ENCODE measurements around the gene INPP5A.
A peak's percentile ranks its signal among the peaks of the same experiment; 100 is the strongest.

Gene INPP5A

DNA sequence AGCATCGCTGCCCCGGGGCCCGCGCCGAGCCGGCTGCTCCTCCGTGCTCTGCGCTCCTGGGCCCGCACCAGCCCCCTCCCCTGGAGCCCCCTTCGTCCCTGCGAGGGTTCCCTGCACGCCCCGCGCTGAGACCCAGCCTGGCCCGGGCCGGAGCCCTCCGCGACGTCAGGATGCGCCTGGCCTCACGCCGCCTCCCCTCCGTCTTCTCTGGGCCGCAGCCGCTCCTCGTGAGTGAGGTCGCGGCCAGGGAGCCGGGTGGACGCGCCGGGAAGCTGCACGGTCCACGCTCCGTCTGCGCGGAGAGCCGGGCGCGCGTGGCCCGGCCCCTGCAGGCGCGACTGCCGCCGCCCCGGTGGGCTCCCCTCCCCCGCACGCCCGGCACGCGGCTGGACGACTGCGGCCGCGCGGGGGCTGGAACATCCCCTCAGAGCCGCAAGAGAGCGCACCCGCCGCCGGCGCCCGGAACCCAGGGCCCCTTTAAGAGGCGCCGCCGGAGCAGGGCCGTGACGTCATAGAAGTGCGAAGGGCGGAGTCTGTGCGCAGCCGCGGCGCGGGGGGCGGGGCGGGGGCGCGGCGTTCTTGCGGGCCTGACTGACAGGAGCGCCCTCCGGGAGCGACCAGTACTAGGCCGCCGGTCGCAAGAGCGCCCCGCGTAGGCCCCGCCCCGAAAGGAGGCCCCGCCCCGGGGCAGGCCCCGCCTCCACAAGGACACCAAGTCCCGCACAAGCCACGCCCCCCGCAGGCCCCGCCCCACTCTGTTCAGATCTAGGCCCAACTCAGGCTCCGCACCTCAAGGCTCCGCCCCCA, 507 bp upstream of the INPP5A start:
- peaks cover 39 to 41% of the 10 kb centered on the region in 2 donors for H3K4me1 ChIP-seq (ENCODE audit: control insufficient read depth in 1 of 2, insufficient read depth in 2 of 2, low read length in 2 of 2)
- no peaks in the 10 kb centered on the region for H3K27me3 ChIP-seq (ENCODE audit: control insufficient read depth in 1 of 2, insufficient read depth in 2 of 2, low read length in 2 of 2)
- no peaks in the 10 kb centered on the region for H3K36me3 ChIP-seq (ENCODE audit: control insufficient read depth in 1 of 2, insufficient read depth in 2 of 2, low read length in 2 of 2)
- no peaks in the 10 kb centered on the region for H3K9me3 ChIP-seq (ENCODE audit: control insufficient read depth in 1 of 2, low read length in 2 of 2)
- H3K27ac ChIP-seq (ENCODE audit: low read depth, low read length) = peak overlapping the region; percentile 58
- peak overlapping the region; percentile 47 to 66 for H3K9ac ChIP-seq (ENCODE audit: low read depth in 1 of 2, low read length in 2 of 2)
- peak overlapping the region; percentile 52 to 72 for H3K4me3 ChIP-seq (ENCODE audit: low read depth in 1 of 2, low read length in 2 of 2)

DNA sequence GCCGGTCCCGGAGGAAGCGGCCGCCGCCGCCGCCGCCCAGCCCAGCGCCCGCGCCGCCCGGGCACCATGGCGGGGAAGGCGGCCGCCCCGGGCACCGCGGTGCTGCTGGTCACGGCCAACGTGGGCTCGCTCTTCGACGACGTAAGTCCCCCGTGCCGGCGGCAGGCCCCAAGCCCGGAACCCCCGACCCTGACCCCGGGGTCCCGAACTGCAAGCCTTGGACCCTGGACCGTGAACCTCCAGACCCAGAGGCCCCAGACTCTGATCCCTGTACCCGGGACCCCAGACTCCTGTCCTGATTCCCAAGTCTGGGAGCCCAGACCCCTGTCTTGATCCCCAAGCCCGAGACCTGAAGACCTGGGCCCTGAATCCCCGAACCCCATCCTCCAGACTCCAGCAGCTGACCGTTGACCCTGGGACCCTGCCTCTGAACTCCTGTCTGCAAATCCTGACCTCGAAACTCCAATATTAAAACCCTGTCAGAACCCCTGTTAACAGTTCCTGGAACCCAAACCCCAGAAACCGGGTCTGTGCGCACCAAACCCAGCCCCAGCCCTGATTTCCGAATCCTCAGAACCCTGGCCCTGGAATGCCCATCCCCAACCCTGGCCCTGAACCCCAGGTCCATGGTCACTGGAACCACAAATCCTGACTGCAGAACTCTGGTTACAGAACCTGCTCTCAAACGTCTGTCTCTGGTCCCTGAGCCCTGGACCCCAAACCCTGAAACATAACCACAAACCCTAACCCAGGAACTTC, 623 bp downstream of the INPP5A start:
- H3K27me3 ChIP-seq (ENCODE audit: control insufficient read depth in 1 of 2, insufficient read depth in 2 of 2, low read length in 2 of 2) = no peaks in the 10 kb centered on the region
- peaks cover 39 to 41% of the 10 kb centered on the region in 2 donors for H3K4me1 ChIP-seq (ENCODE audit: control insufficient read depth in 1 of 2, insufficient read depth in 2 of 2, low read length in 2 of 2)
- H3K9ac ChIP-seq (ENCODE audit: low read depth in 1 of 2, low read length in 2 of 2) = peak overlapping the region; percentile 79 to 85
- H3K27ac ChIP-seq (ENCODE audit: low read depth, low read length) = peak overlapping the region; percentile 17
- no peaks in the 10 kb centered on the region for H3K36me3 ChIP-seq (ENCODE audit: control insufficient read depth in 1 of 2, insufficient read depth in 2 of 2, low read length in 2 of 2)
- H3K9me3 ChIP-seq (ENCODE audit: control insufficient read depth in 1 of 2, low read length in 2 of 2) = no peaks in the 10 kb centered on the region
- peak overlapping the region; percentile 72 to 73 for H3K4me3 ChIP-seq (ENCODE audit: low read depth in 1 of 2, low read length in 2 of 2)

DNA sequence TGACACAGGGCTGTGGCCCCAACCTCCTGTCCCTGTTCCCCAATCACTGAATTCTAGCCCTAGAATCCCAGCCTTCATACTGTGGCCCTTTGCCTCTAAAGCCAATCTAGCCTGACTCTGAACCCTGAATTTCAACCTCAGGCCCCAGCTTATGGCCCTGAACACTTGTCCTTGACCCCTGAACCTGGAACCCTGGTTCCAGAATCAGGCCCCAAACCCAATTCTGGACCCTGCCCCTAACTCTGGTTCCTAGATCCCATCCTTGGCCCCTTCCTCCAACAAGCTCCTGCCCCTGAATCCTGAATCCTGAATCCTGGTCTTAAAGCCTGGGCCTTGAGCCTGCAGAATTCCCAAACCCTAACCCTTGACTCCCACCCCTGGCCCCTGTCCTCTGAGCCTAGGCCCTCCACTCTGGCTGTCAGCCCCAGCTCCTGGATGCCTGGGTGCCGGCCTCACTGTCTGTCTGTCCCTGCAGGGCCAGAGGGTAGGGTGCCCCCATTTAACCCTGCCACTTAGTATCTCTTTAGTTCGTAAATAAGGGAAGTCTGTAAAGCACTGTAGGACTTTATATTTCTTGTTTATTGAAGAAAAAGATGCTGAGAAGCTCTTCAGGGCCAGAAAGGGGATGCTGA, 1.3 kb downstream of the INPP5A start:
- H3K4me3 ChIP-seq (ENCODE audit: low read depth in 1 of 2, low read length in 2 of 2) = peak overlapping the region; percentile 72 to 73
- H3K36me3 ChIP-seq (ENCODE audit: control insufficient read depth in 1 of 2, insufficient read depth in 2 of 2, low read length in 2 of 2) = no peaks in the 10 kb centered on the region
- peaks cover 40 to 41% of the 10 kb centered on the region in 2 donors for H3K4me1 ChIP-seq (ENCODE audit: control insufficient read depth in 1 of 2, insufficient read depth in 2 of 2, low read length in 2 of 2)
- H3K9ac ChIP-seq (ENCODE audit: low read depth in 1 of 2, low read length in 2 of 2) = peak overlapping the region; percentile 79 to 85
- H3K27me3 ChIP-seq (ENCODE audit: control insufficient read depth in 1 of 2, insufficient read depth in 2 of 2, low read length in 2 of 2) = no peaks in the 10 kb centered on the region
- H3K27ac ChIP-seq (ENCODE audit: low read depth, low read length) = no peak overlapping the region
- no peaks in the 10 kb centered on the region for H3K9me3 ChIP-seq (ENCODE audit: control insufficient read depth in 1 of 2, low read length in 2 of 2)

- H3K9me3 ChIP-seq (ENCODE audit: control insufficient read depth in 1 of 2, low read length in 2 of 2) = no peaks in the 10 kb centered on the region
- peaks cover 45 to 47% of the 10 kb centered on the region in 2 donors for H3K4me1 ChIP-seq (ENCODE audit: control insufficient read depth in 1 of 2, insufficient read depth in 2 of 2, low read length in 2 of 2)
- no peaks in the 10 kb centered on the region for H3K27me3 ChIP-seq (ENCODE audit: control insufficient read depth in 1 of 2, insufficient read depth in 2 of 2, low read length in 2 of 2)
- H3K36me3 ChIP-seq (ENCODE audit: control insufficient read depth in 1 of 2, insufficient read depth in 2 of 2, low read length in 2 of 2) = no peaks in the 10 kb centered on the region
- peak overlapping the region; percentile 72 to 73 for H3K4me3 ChIP-seq (ENCODE audit: low read depth in 1 of 2, low read length in 2 of 2)
- H3K27ac ChIP-seq (ENCODE audit: low read depth, low read length) = no peak overlapping the region
- peak overlapping the region; percentile 21 to 85 for H3K9ac ChIP-seq (ENCODE audit: low read depth in 1 of 2, low read length in 2 of 2)
Measured at GRCh38 chr10:132539431-132539839, 1.8 kb downstream of the INPP5A start.

GRCh38 chr10:132539894-132540293, 2.3 kb downstream of the INPP5A start:
- Histone ChIP-seq H3K9me3 (ENCODE audit: control insufficient read depth in 1 of 2, low read length in 2 of 2) (no peaks in the 10 kb centered on the region), H3K27me3 (ENCODE audit: control insufficient read depth in 1 of 2, insufficient read depth in 2 of 2, low read length in 2 of 2) (no peaks in the 10 kb centered on the region), H3K9ac (ENCODE audit: low read depth in 1 of 2, low read length in 2 of 2) (no peak overlapping the region), H3K36me3 (ENCODE audit: control insufficient read depth in 1 of 2, insufficient read depth in 2 of 2, low read length in 2 of 2) (no peaks in the 10 kb centered on the region), H3K4me3 (ENCODE audit: low read depth in 1 of 2, low read length in 2 of 2) (peak overlapping the region; percentile 30 to 72), H3K4me1 (ENCODE audit: control insufficient read depth in 1 of 2, insufficient read depth in 2 of 2, low read length in 2 of 2) (peaks cover 49% of the 10 kb centered on the region in 2 donors), H3K27ac (ENCODE audit: low read depth, low read length) (no peak overlapping the region)

GRCh38 chr10:132540456-132540855, 2.9 kb downstream of the INPP5A start:
- Histone ChIP-seq H3K27me3 (ENCODE audit: control insufficient read depth in 1 of 2, insufficient read depth in 2 of 2, low read length in 2 of 2) (no peaks in the 10 kb centered on the region), H3K36me3 (ENCODE audit: control insufficient read depth in 1 of 2, insufficient read depth in 2 of 2, low read length in 2 of 2) (no peaks in the 10 kb centered on the region), H3K9me3 (ENCODE audit: control insufficient read depth in 1 of 2, low read length in 2 of 2) (no peaks in the 10 kb centered on the region), H3K4me1 (ENCODE audit: control insufficient read depth in 1 of 2, insufficient read depth in 2 of 2, low read length in 2 of 2) (peaks cover 52 to 55% of the 10 kb centered on the region in 2 donors), H3K4me3 (ENCODE audit: low read depth in 1 of 2, low read length in 2 of 2) (peak overlapping the region; percentile 36 to 38), H3K27ac (ENCODE audit: low read depth, low read length) (no peak overlapping the region), H3K9ac (ENCODE audit: low read depth in 1 of 2, low read length in 2 of 2) (no peak overlapping the region)

GRCh38 chr10:132541129-132541528, 3.5 kb downstream of the INPP5A start:
- Histone ChIP-seq H3K4me1 (ENCODE audit: control insufficient read depth in 1 of 2, insufficient read depth in 2 of 2, low read length in 2 of 2) (peaks cover 51% of the 10 kb centered on the region in 2 donors), H3K9ac (ENCODE audit: low read depth in 1 of 2, low read length in 2 of 2) (no peak overlapping the region), H3K9me3 (ENCODE audit: control insufficient read depth in 1 of 2, low read length in 2 of 2) (no peaks in the 10 kb centered on the region), H3K36me3 (ENCODE audit: control insufficient read depth in 1 of 2, insufficient read depth in 2 of 2, low read length in 2 of 2) (no peaks in the 10 kb centered on the region), H3K27ac (ENCODE audit: low read depth, low read length) (no peak overlapping the region), H3K4me3 (ENCODE audit: low read depth in 1 of 2, low read length in 2 of 2) (no peak overlapping the region), H3K27me3 (ENCODE audit: control insufficient read depth in 1 of 2, insufficient read depth in 2 of 2, low read length in 2 of 2) (no peaks in the 10 kb centered on the region)

GRCh38 chr10:132541601-132542011, 4.0 kb downstream of the INPP5A start:
- H3K27me3 ChIP-seq (ENCODE audit: control insufficient read depth in 1 of 2, insufficient read depth in 2 of 2, low read length in 2 of 2) = no peaks in the 10 kb centered on the region
- no peaks in the 10 kb centered on the region for H3K36me3 ChIP-seq (ENCODE audit: control insufficient read depth in 1 of 2, insufficient read depth in 2 of 2, low read length in 2 of 2)
- no peaks in the 10 kb centered on the region for H3K9me3 ChIP-seq (ENCODE audit: control insufficient read depth in 1 of 2, low read length in 2 of 2)
- H3K9ac ChIP-seq (ENCODE audit: low read depth in 1 of 2, low read length in 2 of 2) = no peak overlapping the region
- H3K27ac ChIP-seq (ENCODE audit: low read depth, low read length) = no peak overlapping the region
- H3K4me1 ChIP-seq (ENCODE audit: control insufficient read depth in 1 of 2, insufficient read depth in 2 of 2, low read length in 2 of 2) = peaks cover 50 to 51% of the 10 kb centered on the region in 2 donors
- no peak overlapping the region for H3K4me3 ChIP-seq (ENCODE audit: low read depth in 1 of 2, low read length in 2 of 2)

- H3K4me1 ChIP-seq (ENCODE audit: control insufficient read depth in 1 of 2, insufficient read depth in 2 of 2, low read length in 2 of 2) = peaks cover 55 to 56% of the 10 kb centered on the region in 2 donors
- H3K27ac ChIP-seq (ENCODE audit: low read depth, low read length) = no peak overlapping the region
- H3K4me3 ChIP-seq (ENCODE audit: low read depth in 1 of 2, low read length in 2 of 2) = no peak overlapping the region
- no peaks in the 10 kb centered on the region for H3K9me3 ChIP-seq (ENCODE audit: control insufficient read depth in 1 of 2, low read length in 2 of 2)
- no peaks in the 10 kb centered on the region for H3K27me3 ChIP-seq (ENCODE audit: control insufficient read depth in 1 of 2, insufficient read depth in 2 of 2, low read length in 2 of 2)
- H3K36me3 ChIP-seq (ENCODE audit: control insufficient read depth in 1 of 2, insufficient read depth in 2 of 2, low read length in 2 of 2) = no peaks in the 10 kb centered on the region
- H3K9ac ChIP-seq (ENCODE audit: low read depth in 1 of 2, low read length in 2 of 2) = no peak overlapping the region
Measured at GRCh38 chr10:132542086-132542775, 4.6 kb downstream of the INPP5A start.

All from duodenal mucosa (tissue), 2 donors.